Measurements from ENCODE around the gene STK32B. TPM values are rescaled to one million over a fixed set of nuclear protein-coding genes. Genes with fewer than 3 reads are reported as not detected.

STK32B gene
- total RNA-seq, 1 donor from 2014 or later, result not detected

- H3K4me3 Mint-ChIP-seq, result no peak overlapping the region
- peaks cover 22% of the 10 kb centered on the region for H3K9me3 Mint-ChIP-seq
- no peak for DNase-seq
- no peak for ATAC-seq (ENCODE audit: low read depth)
- ChIA-PET CTCF (no interaction called here), POLR2A (no interaction called here)
- no peaks in the 10 kb centered on the region for H3K4me1 Mint-ChIP-seq
- H3K36me3 Mint-ChIP-seq (ENCODE audit: low read depth), result no peaks in the 10 kb centered on the region
- intact Hi-C loops (cut with micrococcal nuclease), result no loop called here
- TF ChIP-seq CTCF (IDR thresholded peaks at IDR 0.05), result no peak
- H3K27ac Mint-ChIP-seq, result no peak overlapping the region
- peaks cover 7% of the 10 kb centered on the region for H3K27me3 Mint-ChIP-seq
These were observed 26.7 kb downstream of the STK32B start for GRCh38 chr4:5078009-5078408.

- no peak for ATAC-seq (ENCODE audit: low read depth)
- ChIA-PET CTCF (no interaction called here), POLR2A (no interaction called here)
- no peaks in the 10 kb centered on the region for H3K36me3 Mint-ChIP-seq (ENCODE audit: low read depth)
- H3K4me3 Mint-ChIP-seq, result no peak overlapping the region
- TF ChIP-seq CTCF (IDR thresholded peaks at IDR 0.05), result no peak
- no peaks in the 10 kb centered on the region for H3K4me1 Mint-ChIP-seq
- peaks cover 24% of the 10 kb centered on the region for H3K9me3 Mint-ChIP-seq
- DNase-seq, result no peak
- intact Hi-C loops (cut with micrococcal nuclease), result no loop called here
- no peak overlapping the region for H3K27ac Mint-ChIP-seq
- peaks cover 7% of the 10 kb centered on the region for H3K27me3 Mint-ChIP-seq
These were observed 28.3 kb downstream of the STK32B start for GRCh38 chr4:5079581-5079980.

GRCh38 chr4:5081441-5081999 is 30.2 kb downstream of the STK32B start:
- intact Hi-C loops (cut with micrococcal nuclease), result no loop called here
- no peak for ATAC-seq (ENCODE audit: low read depth)
- no peaks in the 10 kb centered on the region for H3K36me3 Mint-ChIP-seq (ENCODE audit: low read depth)
- POLR2A ChIA-PET, result no interaction called here
- CTCF ChIA-PET, result no interaction called here
- DNase-seq, result no peak
- H3K27ac Mint-ChIP-seq, result no peak overlapping the region
- no peak overlapping the region for H3K4me3 Mint-ChIP-seq
- H3K27me3 Mint-ChIP-seq, result peaks cover 3% of the 10 kb centered on the region
- H3K9me3 Mint-ChIP-seq, result peaks cover 34% of the 10 kb centered on the region
- H3K4me1 Mint-ChIP-seq, result no peaks in the 10 kb centered on the region
- TF ChIP-seq CTCF (IDR thresholded peaks at IDR 0.05), result no peak

GRCh38 chr4:5082376-5082775 is 31.1 kb downstream of the STK32B start:
- CTCF ChIA-PET, result no interaction called here
- ATAC-seq (ENCODE audit: low read depth), result no peak
- H3K4me3 Mint-ChIP-seq, result no peak overlapping the region
- no peak for TF ChIP-seq CTCF (IDR thresholded peaks at IDR 0.05)
- H3K36me3 Mint-ChIP-seq (ENCODE audit: low read depth), result no peaks in the 10 kb centered on the region
- POLR2A ChIA-PET, result no interaction called here
- H3K4me1 Mint-ChIP-seq, result no peaks in the 10 kb centered on the region
- H3K27me3 Mint-ChIP-seq, result peaks cover 3% of the 10 kb centered on the region
- H3K9me3 Mint-ChIP-seq, result peaks cover 35% of the 10 kb centered on the region
- DNase-seq, result no peak
- no peak overlapping the region for H3K27ac Mint-ChIP-seq
- intact Hi-C loops (cut with micrococcal nuclease), result no loop called here

GRCh38 chr4:5084911-5085475 is 33.7 kb downstream of the STK32B start:
- Mint-ChIP-seq H3K4me3 (no peak overlapping the region), H3K36me3 (ENCODE audit: low read depth) (no peaks in the 10 kb centered on the region), H3K4me1 (no peaks in the 10 kb centered on the region), H3K9me3 (peaks cover 32% of the 10 kb centered on the region), H3K27ac (no peak overlapping the region), H3K27me3 (peaks cover 3% of the 10 kb centered on the region)
- no peak for TF ChIP-seq CTCF (IDR thresholded peaks at IDR 0.05)
- no peak for ATAC-seq (ENCODE audit: low read depth)
- ChIA-PET CTCF (no interaction called here), POLR2A (no interaction called here)
- no peak for DNase-seq
- intact Hi-C loops (cut with micrococcal nuclease), result no loop called here

Data from activated B cell treated with CpG ODN at 0.5 μM for 24 hours (primary cell).